NCI-H446 treated with DMSO at 0.1 percent for 48 hours (cell line): ENCODE measurements around the gene SSX4B.
"Not testable (repeated sequence)": the region's sequence is repeated elsewhere in the genome, so short reads cannot be mapped to it uniquely, and the experiment has no call there.

Experiments
- DNase-seq: peaks from one replicate; lab custom pipeline; 2025; lab: John Stamatoyannopoulos, UW

The SSX4B gene

DNA sequence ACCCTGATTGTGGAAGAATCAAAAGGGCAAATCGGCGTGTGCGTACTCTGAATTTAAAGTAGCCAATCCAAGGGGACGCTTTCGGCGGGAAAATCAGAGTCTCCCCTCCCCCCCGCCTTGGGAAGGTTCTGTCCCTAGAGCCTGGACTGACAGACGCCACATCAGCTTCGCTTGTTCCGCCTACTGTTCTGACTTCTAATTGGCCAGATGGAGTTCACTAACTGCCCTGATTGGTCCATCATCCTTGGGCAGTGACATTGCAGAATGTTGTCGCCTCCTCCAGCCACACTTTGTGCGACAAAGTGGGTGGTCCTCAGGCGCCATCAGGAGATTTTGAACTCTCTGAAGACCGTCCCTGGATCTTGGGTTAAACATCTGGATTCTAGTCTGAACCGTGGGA is at the start of gene SSX4B:
Gene SSX4B (minus strand): TSS at position 101 of the 400 bp plus-strand sequence. CDS start 588 bp downstream, outside the sequence.
- not testable (repeated sequence) for DNase-seq

DNA sequence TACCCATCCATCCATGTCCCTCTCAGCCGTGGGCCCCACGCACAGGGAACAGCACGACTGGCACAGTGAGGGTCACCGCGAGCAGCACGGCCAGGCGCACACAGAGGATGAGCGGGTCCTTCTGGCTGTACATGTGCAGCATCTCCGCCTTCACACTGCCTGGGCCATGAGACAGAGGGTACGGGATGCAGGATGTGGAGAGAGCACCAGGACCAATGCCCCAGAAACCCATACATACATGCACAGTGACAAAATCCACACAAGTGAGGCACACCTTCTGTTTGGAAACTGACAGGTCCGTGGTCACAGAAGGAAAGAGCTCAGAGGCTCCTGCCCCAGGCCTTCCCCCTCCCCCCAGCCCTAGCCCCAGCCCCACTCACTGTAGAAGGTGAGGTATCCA is 48.8 kb upstream of the SSX4B start:
- no peak for DNase-seq

GRCh38 chrX:48460031-48460430 is 48.3 kb upstream of the SSX4B start:
- no peak for DNase-seq

DNA sequence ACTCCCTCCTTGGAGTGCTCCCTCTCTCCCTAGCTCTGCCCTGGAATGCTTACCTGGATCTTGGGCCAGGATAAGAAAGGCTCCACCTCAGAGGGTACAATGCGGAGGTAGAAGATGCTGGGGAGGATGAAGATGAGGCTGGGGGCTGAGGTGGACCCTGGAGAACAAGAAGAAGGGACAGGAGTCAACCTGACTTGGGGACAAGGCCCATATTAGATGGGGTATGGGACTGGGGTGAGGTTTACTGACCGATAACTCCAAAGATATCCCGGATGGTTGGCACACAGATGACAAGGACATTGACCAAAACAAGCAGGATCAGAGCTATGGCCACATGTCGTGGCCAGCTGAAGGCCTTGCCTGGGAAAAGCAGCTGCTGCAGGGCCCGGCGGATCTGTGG is 47.7 kb upstream of the SSX4B start:
- DNase-seq, result no peak

DNA sequence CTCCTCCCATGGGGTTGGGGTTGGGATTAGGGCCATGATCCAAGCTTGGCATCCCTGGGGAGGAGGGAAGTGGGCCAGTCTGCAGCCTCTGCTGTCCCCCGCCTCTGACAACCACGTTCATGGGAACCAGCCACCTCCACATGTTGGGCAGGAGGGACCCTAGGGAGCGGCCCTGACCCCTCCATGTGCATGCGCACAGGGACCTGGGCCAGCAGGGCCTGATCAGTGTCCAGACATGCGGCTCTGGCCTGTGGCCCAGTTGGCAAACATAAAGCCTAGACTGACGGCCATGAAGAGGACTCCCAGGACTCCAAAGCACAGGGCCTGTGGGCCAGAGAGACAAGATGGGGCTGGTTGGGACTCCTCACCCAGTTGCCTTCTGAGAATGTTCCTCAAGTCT is 47.0 kb upstream of the SSX4B start:
- no peak for DNase-seq

DNA sequence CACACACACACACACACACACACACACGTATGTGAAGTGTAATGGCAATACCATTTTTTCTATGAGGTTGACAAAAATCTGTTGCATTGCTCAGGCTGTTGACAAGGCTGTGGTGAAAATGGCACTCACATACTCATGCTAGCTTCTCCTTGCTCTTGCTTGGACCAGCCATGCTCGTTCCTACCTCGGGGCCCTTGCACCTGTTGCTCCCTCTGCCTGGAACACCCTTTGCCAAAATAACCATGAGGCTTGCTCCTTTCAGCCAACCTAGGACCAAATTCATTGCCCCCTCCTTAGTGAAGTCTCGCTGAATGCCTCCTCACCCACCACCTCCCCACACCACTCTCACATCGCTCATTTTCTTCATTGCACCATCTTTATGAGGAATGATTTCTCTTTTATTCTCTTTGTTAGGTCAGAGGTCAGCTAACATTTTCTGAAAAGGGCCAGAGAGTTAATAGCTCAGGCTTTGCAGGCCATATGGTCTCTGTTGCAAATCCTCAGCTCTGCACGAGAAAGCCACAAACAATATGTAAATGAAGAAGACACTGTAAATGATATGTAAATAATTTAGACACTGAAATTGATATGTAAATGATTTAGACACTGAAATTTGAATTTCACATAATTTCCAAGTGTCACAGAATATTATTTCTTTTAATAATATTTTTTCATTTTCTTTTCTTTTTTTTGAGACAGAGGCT is 45.0 kb upstream of the SSX4B start:
- DNase-seq, result no peak

DNA sequence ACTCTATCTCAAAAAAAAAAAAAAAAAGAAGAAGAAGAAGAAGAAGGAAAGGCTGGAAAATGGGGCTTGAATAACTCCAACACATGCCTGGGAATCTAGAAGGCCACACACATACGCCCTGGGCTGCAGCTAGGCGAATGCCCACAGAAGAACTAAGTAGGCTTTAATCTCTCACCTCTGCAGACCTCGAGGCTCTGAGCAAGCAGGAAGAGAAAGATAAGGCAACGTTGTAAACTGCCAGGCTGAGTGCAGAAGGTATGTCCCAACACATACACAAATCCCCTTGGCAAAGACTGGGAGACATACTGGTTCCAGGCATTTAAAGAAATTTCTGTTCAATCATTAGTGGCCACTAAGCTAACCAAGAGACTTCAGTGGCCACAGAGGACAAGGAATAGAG is 39.9 kb upstream of the SSX4B start:
- no peak for DNase-seq

- DNase-seq, result no peak
These were observed 38.3 kb upstream of the SSX4B start for GRCh38 chrX:48450076-48450475.

GRCh38 chrX:48447201-48447600 is 35.4 kb upstream of the SSX4B start:
- DNase-seq, result not testable (repeated sequence)

- DNase-seq, result not testable (repeated sequence)
These were observed 22.0 kb upstream of the SSX4B start for GRCh38 chrX:48433713-48434112.

DNA sequence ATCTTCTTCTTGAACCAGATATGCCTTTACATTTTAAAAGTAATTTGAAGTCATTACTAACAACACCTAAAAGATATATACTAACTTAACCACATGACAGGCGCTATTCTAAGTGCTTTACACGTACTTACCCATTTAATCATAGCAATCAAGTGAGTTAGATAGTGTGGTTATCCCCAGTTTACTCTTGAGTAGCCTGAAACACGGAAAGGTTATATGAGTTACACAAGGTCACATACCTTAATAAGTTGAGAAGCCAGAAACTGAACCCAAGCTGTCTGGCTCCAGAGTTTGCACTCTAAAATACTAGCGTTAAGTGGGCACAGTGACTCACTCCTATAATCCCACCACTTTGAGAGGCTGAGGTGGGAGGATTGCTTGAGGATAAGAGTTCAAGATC is 18.4 kb upstream of the SSX4B start:
- not testable (repeated sequence) for DNase-seq

- not testable (repeated sequence) for DNase-seq
These were observed 17.8 kb upstream of the SSX4B start for GRCh38 chrX:48429606-48430005.

DNA sequence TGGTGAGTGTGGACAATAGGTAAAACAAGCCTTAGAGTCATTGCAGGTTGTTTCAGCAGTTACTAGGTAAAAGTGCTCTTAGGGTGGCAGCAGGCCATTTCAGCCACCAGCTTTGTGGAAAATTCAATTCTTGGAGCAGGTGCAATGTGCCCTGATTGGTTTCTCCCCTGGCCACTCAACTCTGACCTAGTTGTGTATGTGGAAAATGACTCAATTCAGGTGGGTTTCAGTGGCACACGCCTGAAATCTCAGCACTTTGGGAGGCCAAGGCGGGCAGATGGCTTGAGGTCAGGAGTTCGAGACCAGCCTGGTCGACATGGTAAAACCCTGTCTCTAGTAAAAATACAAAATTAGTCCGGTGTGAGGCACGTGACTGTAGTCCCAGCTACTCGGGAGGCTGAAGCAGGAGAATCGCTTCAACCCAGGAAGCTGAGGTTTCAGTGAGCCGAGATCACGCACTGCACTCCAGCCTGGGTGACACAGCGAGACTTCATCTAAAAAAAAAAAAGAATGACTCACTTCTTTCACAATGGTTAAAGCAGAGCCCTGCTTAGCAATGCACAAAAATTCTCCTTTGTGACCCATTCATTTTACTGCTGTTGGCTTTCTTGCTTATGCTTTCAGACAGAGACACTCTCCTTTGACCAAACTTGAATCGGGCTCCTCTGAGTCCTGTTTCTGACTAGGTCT is 15.4 kb upstream of the SSX4B start:
- DNase-seq, result not testable (repeated sequence)

DNA sequence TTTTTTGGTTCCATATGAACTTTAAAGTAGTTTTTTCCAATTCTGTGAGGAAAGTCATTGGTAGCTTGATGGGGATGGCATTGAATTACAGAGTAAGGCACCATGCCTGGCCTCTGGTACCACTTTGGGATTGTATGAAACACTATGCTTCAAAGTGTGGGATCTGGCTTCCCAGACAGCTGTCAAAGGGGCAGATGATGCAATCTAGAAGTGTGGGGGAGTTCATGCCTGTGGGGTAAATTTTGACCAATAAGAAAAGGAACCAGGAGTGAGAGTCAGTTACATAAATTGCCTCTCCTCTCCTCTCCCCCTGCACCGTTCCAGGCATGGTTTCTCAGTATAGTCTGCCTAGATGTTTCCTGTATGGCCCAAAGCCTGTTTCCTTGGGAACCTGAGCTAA is 13.9 kb downstream of the SSX4B start:
- DNase-seq, result not testable (repeated sequence)

- not testable (repeated sequence) for DNase-seq
These were observed 14.8 kb downstream of the SSX4B start for GRCh38 chrX:48396931-48397330.

- not testable (repeated sequence) for DNase-seq
These were observed 28.5 kb downstream of the SSX4B start, which contains the start of gene SSX4 for GRCh38 chrX:48383239-48383638. SSX4 (plus strand) TSS chrX:48383539; CDS start chrX:48384054, 515 bp downstream.

DNA sequence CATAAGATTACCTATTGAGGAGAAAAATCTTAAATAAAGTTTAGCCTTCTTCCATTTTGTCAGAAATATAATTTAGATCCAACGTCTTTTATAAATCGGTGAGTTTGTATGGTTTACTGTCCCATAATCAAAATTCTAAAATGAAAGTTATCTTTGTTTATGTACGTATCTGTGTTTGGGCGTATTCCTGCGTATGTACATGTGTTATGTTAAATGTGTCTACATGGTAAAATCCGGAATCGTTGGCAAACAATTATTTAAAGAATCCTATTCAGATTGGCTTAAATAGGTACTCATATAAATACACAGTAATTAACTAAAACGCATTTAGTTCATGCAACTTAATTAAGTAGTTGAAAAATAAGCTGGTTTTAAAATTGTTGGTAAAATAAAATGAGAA is 41.4 kb downstream of the SSX4B start:
- not testable (repeated sequence) for DNase-seq

DNA sequence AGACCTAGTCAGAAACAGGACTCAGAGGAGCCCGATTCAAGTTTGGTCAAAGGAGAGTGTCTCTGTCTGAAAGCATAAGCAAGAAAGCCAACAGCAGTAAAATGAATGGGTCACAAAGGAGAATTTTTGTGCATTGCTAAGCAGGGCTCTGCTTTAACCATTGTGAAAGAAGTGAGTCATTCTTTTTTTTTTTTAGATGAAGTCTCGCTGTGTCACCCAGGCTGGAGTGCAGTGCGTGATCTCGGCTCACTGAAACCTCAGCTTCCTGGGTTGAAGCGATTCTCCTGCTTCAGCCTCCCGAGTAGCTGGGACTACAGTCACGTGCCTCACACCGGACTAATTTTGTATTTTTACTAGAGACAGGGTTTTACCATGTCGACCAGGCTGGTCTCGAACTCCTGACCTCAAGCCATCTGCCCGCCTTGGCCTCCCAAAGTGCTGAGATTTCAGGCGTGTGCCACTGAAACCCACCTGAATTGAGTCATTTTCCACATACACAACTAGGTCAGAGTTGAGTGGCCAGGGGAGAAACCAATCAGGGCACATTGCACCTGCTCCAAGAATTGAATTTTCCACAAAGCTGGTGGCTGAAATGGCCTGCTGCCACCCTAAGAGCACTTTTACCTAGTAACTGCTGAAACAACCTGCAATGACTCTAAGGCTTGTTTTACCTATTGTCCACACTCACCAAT is 43.9 kb downstream of the SSX4B start:
- not testable (repeated sequence) for DNase-seq

GRCh38 chrX:48359281-48359680 is 52.5 kb downstream of the SSX4B start:
- DNase-seq, result not testable (repeated sequence)

DNA sequence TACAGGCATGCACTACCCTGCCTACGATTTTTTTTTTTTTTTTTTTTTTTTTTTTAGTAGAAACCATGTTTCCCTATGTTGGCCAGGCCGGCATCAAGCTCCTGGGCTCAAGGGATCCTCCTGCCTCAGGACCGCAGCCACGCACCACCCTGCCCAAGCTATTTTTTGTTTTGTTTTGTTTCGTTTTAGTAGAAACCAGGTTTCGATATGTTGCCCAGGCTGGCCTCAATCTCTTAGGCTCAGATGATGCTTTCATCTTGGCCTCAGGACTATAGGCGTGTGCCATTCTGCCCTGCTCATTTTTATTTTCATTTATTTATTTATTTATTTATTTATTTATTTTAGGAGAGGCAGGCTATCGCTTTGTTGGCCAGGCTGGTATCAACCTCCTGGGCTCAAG is 54.1 kb downstream of the SSX4B start:
- DNase-seq, result no peak

GRCh38 chrX:48356315-48357094 is 55.3 kb downstream of the SSX4B start, which contains the start of gene SSX3:
SSX3 (minus strand) TSS chrX:48356703; CDS start chrX:48355249, 1,454 bp downstream.
- DNase-seq, result not testable (repeated sequence)
